GM10248 (cell line): ENCODE measurements around the gene SERINC5.

Experiments used
- CTCF ChIA-PET: fragments of 300-600 bp; sonication (Branson Sonifier 250); formaldehyde crosslinking; extraction: SDS; loops from one replicate; lab custom pipeline; 2021; ENCODE audit warnings: antibody characterized with exemption; lab: Yijun Ruan, JAX
- POLR2A ChIA-PET: fragments of 350-650 bp; sonication (Branson Sonifier 250); formaldehyde crosslinking; extraction: SDS; loops from one replicate; lab custom pipeline; 2020; ENCODE audit warnings: antibody characterized with exemption; lab: Yijun Ruan, JAX
- DNase-seq: peaks from one replicate; pipeline ENCODE4 v3.0.0; 2012; ENCODE audit errors: extremely low spot score
- TF ChIP-seq, protein P1 (sequence below): IDR thresholded peaks from 2 replicates; pipeline ENCODE4 v1.5.1; 2012; ENCODE audit warnings: mild to moderate bottlenecking, low read depth; ENCODE audit errors: extremely low read depth, missing control alignments, control extremely low read depth

SERINC5 gene

DNA sequence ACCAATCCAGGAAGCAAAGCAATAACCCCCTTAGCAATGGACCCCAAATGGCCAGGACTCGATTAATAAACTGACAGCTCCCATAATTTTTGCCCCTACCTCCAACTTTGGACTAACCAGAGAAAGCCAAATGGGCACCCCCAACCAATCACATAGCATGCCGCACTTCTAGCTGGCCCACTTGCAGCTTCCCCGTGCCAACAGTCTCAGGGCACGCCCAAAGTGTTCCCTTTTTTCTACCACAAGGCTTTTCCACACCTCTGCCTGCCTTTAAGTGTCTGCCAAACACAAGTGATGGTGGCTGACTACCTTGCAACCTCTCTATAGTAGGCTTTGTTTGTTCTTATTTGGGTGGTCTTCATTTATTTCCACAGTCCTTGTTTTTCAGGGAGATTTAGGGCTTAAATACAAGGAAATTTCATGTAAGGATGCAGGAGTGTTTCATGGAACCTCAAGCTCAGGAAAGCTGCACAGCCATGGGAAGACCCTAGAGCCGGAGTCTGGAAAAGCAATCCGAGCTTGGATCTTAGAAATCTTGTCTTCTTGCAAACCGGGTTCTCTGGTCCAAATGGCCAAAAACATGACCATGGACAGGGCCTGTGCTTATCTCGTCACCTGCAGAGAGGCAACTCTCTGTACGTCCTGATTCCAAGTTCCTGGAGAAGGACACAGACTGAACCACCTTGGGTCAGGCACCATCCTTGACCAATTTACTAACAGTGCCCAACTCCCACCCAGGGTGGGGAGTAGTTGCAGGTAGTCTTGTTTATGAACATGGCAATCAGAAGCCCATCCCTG is 131.5 kb downstream of the SERINC5 start:
- TF ChIP-seq, protein P1, sequence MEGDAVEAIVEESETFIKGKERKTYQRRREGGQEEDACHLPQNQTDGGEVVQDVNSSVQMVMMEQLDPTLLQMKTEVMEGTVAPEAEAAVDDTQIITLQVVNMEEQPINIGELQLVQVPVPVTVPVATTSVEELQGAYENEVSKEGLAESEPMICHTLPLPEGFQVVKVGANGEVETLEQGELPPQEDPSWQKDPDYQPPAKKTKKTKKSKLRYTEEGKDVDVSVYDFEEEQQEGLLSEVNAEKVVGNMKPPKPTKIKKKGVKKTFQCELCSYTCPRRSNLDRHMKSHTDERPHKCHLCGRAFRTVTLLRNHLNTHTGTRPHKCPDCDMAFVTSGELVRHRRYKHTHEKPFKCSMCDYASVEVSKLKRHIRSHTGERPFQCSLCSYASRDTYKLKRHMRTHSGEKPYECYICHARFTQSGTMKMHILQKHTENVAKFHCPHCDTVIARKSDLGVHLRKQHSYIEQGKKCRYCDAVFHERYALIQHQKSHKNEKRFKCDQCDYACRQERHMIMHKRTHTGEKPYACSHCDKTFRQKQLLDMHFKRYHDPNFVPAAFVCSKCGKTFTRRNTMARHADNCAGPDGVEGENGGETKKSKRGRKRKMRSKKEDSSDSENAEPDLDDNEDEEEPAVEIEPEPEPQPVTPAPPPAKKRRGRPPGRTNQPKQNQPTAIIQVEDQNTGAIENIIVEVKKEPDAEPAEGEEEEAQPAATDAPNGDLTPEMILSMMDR, result no peak
- ChIA-PET CTCF (interaction anchor here (1.2 to 1.9 kb wide), 4 partner anchors 15 to 183 kb away, joined by 3 to 9 read pairs (median 5); no protein-coding TSS in a partner anchor), POLR2A (interaction anchor here (0.6 kb wide), 1 partner anchor 54 kb away, joined by 5 read pairs; no protein-coding TSS in a partner anchor)
- DNase-seq, result no peak

DNA sequence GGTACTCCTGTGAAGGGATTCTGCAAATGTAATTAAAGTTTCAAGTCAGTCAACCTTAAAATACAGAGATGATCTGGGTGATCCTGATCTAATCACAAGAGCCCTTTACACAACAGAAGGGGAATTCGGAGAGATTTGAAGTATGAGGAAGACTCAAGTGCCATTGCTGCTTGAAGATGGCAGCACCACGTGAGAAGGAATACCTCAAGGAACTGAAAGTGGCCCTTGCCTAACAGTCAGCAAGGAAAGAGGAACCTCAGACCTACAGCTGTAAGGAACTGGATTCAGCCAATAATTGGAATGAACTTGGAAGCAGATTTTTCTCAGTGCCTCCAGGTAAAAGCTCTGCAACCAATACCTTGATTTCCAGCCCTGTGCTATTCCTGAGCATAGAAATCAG is 133.3 kb downstream of the SERINC5 start:
- ChIA-PET POLR2A (no interaction called here), CTCF (interaction anchor here (1.9 kb wide), 2 partner anchors 31 to 38 kb away, joined by 6 to 7 read pairs; no protein-coding TSS in a partner anchor)
- TF ChIP-seq, protein P1, result no peak
- DNase-seq, result no peak

DNA sequence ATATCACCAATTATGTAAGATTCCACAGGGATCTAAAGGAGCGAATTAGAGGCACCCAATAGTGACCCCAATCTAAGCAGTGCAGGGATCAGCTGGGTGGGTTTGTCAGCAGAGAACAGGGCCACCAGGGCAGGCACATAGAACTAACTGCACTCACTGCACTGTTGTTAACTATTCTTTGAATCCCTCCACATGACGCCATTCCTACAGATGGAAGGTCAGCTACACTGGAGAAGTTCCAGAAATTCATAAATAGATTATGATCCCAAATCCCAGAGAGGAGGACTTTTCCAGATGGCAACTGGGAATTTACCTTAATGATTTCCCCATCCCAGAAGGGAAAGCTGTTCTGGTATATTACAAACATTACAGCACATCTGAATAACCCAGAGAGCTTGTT is 136.5 kb downstream of the SERINC5 start:
- POLR2A ChIA-PET, result no interaction called here
- CTCF ChIA-PET, result interaction anchor here (1.0 to 2.7 kb wide), 4 partner anchors 9 to 36 kb away, joined by 3 to 8 read pairs (median 4); no protein-coding TSS in a partner anchor
- TF ChIP-seq, protein P1, result no peak
- DNase-seq, result no peak

DNA sequence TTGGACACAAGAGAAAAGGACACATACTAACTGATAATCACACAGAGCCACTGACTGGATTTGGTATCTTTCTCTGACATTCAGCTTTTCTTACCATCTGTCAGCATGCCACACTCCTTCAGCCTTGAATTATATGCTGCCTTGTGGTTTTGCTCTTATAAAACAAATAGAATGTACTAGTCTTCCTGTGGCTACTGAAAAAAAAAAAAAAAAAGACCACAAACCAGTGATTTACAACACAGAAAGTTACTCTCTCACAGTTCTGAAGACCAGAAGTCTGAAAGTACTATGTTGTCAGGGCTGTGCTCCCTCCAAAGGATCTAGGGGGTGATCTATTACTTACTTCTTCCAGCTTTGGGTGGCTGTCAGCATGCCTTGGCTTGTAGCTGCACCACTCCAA is 138.4 kb downstream of the SERINC5 start:
- ChIA-PET CTCF (interaction anchor here (1.0 to 2.7 kb wide), 3 partner anchors 9 to 34 kb away, joined by 3 to 8 read pairs (median 4); no protein-coding TSS in a partner anchor), POLR2A (interaction anchor here (0.7 kb wide), 1 partner anchor 324 kb away, joined by 12 read pairs; no protein-coding TSS in a partner anchor)
- DNase-seq, result no peak
- TF ChIP-seq, protein P1, result no peak

DNA sequence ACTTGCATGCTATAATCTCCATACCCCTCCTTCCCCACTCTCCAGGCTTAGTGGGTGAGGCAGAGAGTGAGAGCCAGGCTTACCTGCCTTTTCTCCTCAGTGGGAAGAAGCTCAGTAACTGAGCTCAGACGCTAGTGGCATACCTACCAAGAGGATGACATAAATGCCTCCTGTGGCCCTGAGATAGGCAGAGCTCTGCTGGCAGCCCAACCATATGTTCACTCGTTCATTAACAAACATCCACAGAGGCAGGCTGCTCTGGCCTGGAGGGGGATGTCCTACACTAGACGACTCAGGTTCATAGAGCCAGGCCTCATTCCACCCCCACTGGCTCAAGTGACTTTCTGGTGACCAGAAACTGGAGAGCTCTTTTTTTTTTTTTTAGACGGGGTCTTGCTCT is 139.4 kb downstream of the SERINC5 start:
- ChIA-PET POLR2A (no interaction called here), CTCF (interaction anchor here (1.1 to 1.4 kb wide), 4 partner anchors 10 to 24 kb away, joined by 3 to 7 read pairs (median 4); no protein-coding TSS in a partner anchor)
- TF ChIP-seq, protein P1, result no peak
- no peak for DNase-seq

DNA sequence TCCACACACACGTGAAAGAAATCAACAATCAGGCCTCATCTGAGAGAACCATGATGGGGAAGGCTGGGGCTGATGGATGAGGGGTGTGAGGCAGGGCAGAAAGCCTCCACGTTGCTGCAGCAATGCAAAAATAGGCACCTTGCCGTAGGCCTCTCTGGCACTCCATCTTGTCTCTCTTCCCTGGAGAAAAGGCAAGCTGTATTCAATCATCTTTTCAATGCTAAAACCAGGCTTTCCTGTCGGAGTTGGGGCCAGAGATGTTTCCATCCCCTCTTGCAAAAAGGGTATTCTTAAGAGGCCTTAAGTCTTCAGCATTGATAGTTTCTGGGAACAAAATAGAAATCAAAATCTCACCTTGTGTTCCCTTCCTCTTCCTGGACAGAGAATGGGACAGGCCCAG is 139.8 kb downstream of the SERINC5 start:
- CTCF ChIA-PET, result interaction anchor here (1.1 to 1.3 kb wide), 3 partner anchors 10 to 11 kb away, joined by 3 to 7 read pairs (median 4); no protein-coding TSS in a partner anchor
- POLR2A ChIA-PET, result no interaction called here
- no peak for DNase-seq
- TF ChIP-seq, protein P1, result no peak
